KOPT-K1 (cell line): ENCODE results near the gene CLIC3.
"Not testable (repeated sequence)": the region's sequence is repeated elsewhere in the genome, so short reads cannot be mapped to it uniquely, and the experiment has no call there.

ENCODE experiments used
- H3K27ac ChIP-seq: fragments of 200-600 bp; sonication (generic); 2 replicates; pipeline ENCODE4 v1.5.1; 2016; ENCODE audit warnings: antibody characterized with exemption, mild to moderate bottlenecking, low read depth, low read length; ENCODE audit not compliant: poor library complexity, severe bottlenecking
- H3K36me3 ChIP-seq: fragments of 200-600 bp; sonication (generic); 2 replicates; pipeline ENCODE4 v1.5.1; 2017; ENCODE audit warnings: antibody characterized with exemption, mild to moderate bottlenecking, low read length, moderate library complexity; ENCODE audit not compliant: insufficient read depth
- H3K9me3 ChIP-seq: fragments of 200-600 bp; sonication (generic); 2 replicates; pipeline ENCODE4 v1.5.1; 2017; ENCODE audit warnings: antibody characterized with exemption, low read length, mild to moderate bottlenecking; ENCODE audit not compliant: insufficient read depth, poor library complexity, severe bottlenecking

CLIC3 gene

GRCh38 chr9:137014776-137015539, 18.6 kb upstream of the CLIC3 start:
- H3K9me3 ChIP-seq, result no peaks in the 10 kb centered on the region
- no peaks in the 10 kb centered on the region for H3K36me3 ChIP-seq
- H3K27ac ChIP-seq, result no peak overlapping the region

DNA sequence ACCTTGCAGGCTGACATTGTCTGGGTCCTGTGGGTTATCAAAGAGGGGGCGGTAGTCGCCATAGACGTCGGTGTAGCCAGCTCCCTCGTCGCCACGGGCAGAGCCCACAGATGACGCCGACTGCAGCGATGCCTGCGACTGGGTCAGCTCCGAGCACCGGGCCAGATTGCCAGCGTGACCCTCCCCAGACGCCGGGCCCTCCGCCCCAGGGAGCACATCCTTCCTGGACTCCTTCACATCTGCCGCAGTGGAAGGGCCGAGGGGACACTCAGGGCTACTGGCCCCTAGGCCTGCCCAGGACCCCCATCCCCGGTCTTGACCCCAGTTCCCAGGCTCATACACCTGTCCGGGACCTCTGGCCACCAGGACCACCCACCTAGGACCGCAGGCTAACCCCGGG, 17.8 kb upstream of the CLIC3 start:
- H3K27ac ChIP-seq, result no peak overlapping the region
- no peaks in the 10 kb centered on the region for H3K9me3 ChIP-seq
- no peaks in the 10 kb centered on the region for H3K36me3 ChIP-seq

- H3K27ac ChIP-seq, result no peak overlapping the region
- H3K36me3 ChIP-seq, result no peaks in the 10 kb centered on the region
- H3K9me3 ChIP-seq, result no peaks in the 10 kb centered on the region
Observed at GRCh38 chr9:137013571-137013940, 17.2 kb upstream of the CLIC3 start.

- H3K9me3 ChIP-seq, result no peaks in the 10 kb centered on the region
- H3K36me3 ChIP-seq, result no peaks in the 10 kb centered on the region
- H3K27ac ChIP-seq, result no peak overlapping the region
Observed at GRCh38 chr9:137012694-137013570, 16.6 kb upstream of the CLIC3 start.

GRCh38 chr9:137011907-137012675, 15.7 kb upstream of the CLIC3 start:
- Histone ChIP-seq H3K27ac (no peak overlapping the region), H3K9me3 (no peaks in the 10 kb centered on the region), H3K36me3 (no peaks in the 10 kb centered on the region)

DNA sequence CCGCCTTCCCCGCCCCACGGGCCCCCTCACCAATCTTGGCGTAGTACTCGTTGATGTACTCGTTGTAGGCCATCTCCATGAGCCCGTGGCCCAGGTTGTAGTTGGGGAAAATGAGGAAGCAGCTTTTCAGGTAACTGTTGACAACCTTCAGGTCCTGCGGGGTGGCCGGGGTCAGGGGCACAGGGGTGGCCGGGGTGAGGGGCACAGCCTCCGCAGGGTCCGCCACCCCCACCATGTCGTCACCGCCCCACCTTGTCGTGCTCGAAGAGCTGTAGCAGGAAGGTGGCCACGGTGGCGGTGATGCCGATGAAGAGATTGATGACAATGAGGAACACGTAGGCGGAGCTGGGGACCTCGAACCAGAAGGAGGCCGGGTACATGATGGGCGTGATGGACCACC, 14.8 kb upstream of the CLIC3 start:
- H3K27ac ChIP-seq, result no peak overlapping the region
- no peaks in the 10 kb centered on the region for H3K36me3 ChIP-seq
- no peaks in the 10 kb centered on the region for H3K9me3 ChIP-seq

DNA sequence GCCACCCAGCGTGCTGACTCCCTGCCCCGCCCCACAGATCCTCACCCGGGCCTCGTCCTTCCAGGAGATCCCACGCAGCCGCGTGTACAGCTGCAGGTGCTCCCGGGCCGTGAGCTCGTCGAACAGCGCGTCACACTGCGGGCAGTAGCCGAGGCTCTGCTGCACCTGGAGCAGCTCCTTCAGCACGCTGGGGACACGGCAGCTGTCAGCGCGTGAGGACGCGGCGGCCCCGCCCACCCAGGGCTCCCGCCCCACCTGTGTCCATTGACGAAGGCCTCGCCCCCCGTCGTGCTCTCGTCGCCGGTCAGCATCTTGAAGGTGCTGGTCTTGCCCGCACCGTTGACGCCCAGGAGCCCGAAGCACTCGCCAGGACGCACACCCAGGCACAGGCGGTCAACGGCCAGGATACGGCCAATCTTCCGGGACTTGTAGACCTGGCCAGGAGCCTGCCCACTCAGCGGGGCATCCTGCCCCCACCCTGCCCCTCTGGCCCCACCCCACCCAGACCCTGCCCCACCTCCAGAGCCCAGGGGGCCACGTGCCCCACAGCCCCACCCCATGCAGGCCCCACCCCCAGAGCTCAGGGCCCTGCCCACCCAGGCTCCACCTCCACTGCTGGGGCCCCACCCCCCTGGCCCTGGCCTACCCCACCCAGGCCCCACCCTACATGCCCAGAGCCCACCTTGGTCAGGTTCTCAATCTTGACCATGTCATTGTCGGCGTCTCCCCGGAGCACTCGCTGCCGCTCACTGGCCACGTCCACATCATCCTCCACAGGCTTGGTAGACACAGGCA, 13.8 kb upstream of the CLIC3 start:
- no peaks in the 10 kb centered on the region for H3K9me3 ChIP-seq
- no peaks in the 10 kb centered on the region for H3K36me3 ChIP-seq
- H3K27ac ChIP-seq, result no peak overlapping the region

- H3K36me3 ChIP-seq, result no peaks in the 10 kb centered on the region
- H3K27ac ChIP-seq, result no peak overlapping the region
- no peaks in the 10 kb centered on the region for H3K9me3 ChIP-seq
Observed at GRCh38 chr9:137009217-137009616, 12.8 kb upstream of the CLIC3 start.

DNA sequence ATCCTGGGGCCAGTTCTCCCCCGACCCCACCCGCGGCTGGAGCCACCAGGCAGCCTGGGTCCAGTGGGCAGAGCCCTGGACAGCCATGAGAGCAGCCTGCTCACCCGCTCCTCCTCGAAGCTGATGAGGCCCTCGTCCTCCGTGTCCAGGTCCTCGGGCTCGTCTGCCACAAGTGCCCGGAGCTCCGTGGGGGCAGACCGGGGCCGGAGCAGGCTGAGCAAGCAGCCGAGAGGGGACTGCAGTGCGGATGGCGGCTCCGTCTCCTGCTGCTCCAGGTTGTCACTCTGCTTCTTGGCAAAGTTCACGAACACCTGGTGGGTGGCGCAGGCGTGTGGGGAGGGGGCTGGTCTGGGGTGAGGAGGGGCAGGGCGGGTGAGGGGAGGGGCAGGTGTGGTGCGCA, 11.9 kb upstream of the CLIC3 start:
- Histone ChIP-seq H3K27ac (no peak overlapping the region), H3K36me3 (no peaks in the 10 kb centered on the region), H3K9me3 (no peaks in the 10 kb centered on the region)

DNA sequence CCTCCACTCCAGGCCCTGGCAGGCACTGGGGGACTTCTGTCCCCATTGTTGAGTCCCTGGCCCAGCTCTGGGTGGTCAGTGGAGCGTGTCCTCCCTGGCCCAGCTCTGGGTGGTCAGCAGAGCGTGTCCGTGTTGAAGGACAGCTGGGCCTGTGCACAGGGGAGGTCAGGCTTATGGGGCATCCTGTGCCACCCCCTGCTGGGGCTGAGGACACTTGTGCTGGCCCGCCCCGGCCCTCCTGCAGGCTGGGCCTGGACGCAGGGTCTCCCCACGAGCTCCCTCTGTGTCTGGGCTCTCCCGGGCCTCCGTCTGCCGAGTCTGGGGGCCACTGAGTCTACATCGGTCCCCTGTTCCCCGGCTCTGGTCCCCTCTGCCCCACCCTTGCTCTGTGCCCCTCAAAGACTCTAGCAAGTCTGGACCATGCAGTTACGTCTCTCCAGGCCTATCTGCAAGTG, 11.5 kb upstream of the CLIC3 start:
- Histone ChIP-seq H3K36me3 (no peaks in the 10 kb centered on the region), H3K27ac (no peak overlapping the region), H3K9me3 (no peaks in the 10 kb centered on the region)

GRCh38 chr9:137007108-137007815, 10.9 kb upstream of the CLIC3 start:
- Histone ChIP-seq H3K36me3 (no peaks in the 10 kb centered on the region), H3K27ac (no peak overlapping the region), H3K9me3 (no peaks in the 10 kb centered on the region)

DNA sequence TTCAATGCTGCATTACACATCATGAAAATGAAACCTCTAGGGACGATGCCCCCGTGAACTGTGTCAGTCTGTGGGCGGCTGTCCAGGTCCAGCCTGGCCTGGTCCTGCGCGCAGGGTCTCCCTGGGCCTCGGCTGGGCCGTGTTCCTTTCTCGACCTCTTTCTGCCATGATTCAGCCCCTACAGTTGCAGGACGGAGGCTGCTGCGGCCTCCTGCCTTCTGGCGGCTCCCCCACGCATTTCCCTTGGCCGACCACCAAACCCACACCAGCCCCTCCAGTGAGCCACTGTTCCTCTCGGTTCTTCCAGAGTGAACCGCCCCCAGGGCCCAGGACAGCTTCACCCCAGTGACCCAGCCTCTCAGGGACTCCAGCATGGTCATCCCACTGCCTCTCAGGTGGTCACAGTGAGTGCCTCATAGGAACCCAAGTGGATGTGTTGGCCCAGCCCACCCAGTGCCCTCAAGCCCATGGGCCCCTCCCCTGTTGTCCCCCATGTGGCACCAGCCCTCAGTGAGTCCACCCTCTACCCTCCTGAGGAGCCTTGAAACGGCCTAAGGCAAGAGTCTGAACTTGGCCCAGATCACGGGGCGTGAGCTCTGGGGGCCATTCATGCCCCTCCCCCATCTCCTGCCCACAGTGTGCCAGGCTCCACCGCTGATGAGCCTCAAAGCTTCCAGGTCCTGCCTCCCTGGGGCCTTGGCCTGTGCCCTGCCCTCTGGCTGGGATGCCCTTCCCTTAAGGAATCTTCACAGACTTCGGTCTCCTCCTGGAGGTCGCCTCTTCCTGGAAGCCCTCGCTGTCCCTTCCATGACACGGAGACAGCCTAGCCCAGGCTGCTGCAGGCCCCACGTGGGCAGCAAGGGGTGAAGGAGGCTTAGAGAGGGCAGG, 10.0 kb upstream of the CLIC3 start:
- H3K9me3 ChIP-seq, result no peaks in the 10 kb centered on the region
- no peak overlapping the region for H3K27ac ChIP-seq
- H3K36me3 ChIP-seq, result no peaks in the 10 kb centered on the region

DNA sequence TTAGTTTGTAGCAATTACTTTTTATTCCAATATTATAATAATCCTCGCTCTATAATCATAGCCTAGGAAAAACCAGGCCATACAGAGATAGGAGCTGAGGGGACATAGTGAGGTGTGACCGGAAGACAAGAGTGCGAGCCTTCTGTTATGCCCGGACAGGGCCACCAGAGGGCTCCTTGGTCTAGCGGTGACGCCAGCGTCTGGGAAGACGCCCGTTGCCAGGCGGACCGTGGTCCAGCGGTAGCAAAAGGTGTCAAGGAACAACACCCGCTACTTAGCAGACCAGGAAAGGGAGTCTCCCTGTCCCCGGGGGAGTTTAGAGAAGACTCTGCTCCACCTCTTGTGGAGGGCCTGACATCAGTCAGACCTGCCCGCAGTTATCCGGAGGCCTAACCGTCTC, 7.9 kb upstream of the CLIC3 start:
- H3K27ac ChIP-seq, H3K36me3 ChIP-seq, H3K9me3 ChIP-seq: not testable (repeated sequence)
